H9 (cell line): ENCODE measurements around the gene CFDP1. TPM values are rescaled to one million over a fixed set of nuclear protein-coding genes. Genes with fewer than 3 reads are reported as not detected.

ENCODE experiments used
- DNase-seq: peaks from one replicate; pipeline ENCODE4 v3.0.0-alpha.2; 2017
- H2AFZ ChIP-seq: one replicate; pipeline ENCODE4 v1.6.1; 2013; ENCODE audit warnings: mild to moderate bottlenecking, low read length, control low read depth, moderate library complexity
- H2AK5ac ChIP-seq: 2 replicates; pipeline ENCODE4 v1.6.1; 2013; ENCODE audit warnings: low read length, control low read depth, mixed read lengths; ENCODE audit not compliant: insufficient read length
- H2BK120ac ChIP-seq: one replicate; pipeline ENCODE4 v1.6.1; 2013; ENCODE audit warnings: low read depth, mild to moderate bottlenecking, low read length, control low read depth, inconsistent platforms; ENCODE audit not compliant: poor library complexity, severe bottlenecking
- H2BK12ac ChIP-seq: 2 replicates; pipeline ENCODE4 v1.6.1; 2013; ENCODE audit warnings: low read length, control low read depth, mixed read lengths, low read depth; ENCODE audit not compliant: insufficient read length
- H2BK15ac ChIP-seq: 2 replicates; pipeline ENCODE4 v1.6.1; 2013; ENCODE audit warnings: low read depth, low read length, control low read depth
- H2BK20ac ChIP-seq: one replicate; pipeline ENCODE4 v1.6.1; 2013; ENCODE audit warnings: low read depth, mild to moderate bottlenecking, low read length, control low read depth, inconsistent platforms; ENCODE audit not compliant: poor library complexity, severe bottlenecking
- H2BK5ac ChIP-seq: 2 replicates; pipeline ENCODE4 v1.6.1; 2013; ENCODE audit warnings: low read length, control low read depth, mixed read lengths; ENCODE audit not compliant: insufficient read length
- H3K14ac ChIP-seq: 2 replicates; pipeline ENCODE4 v1.6.1; 2013; ENCODE audit warnings: low read length, control low read depth; ENCODE audit not compliant: insufficient read depth
- H3K18ac ChIP-seq: 2 replicates; pipeline ENCODE4 v1.6.1; 2013; ENCODE audit warnings: low read depth, mild to moderate bottlenecking, mixed read lengths, low read length, control low read depth; ENCODE audit not compliant: insufficient read length
- H3K23ac ChIP-seq: 2 replicates; pipeline ENCODE4 v1.6.1; 2013; ENCODE audit warnings: low read length, control low read depth, mixed read lengths, low read depth; ENCODE audit not compliant: insufficient read length
- H3K23me2 ChIP-seq: 2 replicates; pipeline ENCODE4 v1.6.1; 2013; ENCODE audit warnings: low read depth, mild to moderate bottlenecking, mixed read lengths, low read length, control low read depth; ENCODE audit not compliant: insufficient read length, poor library complexity, severe bottlenecking
- H3K27ac ChIP-seq: 2 replicates; pipeline ENCODE4 v1.5.1; 2013; ENCODE audit warnings: low read length, control low read depth, mixed read lengths, low read depth; ENCODE audit not compliant: insufficient read length
- H3K27me3 ChIP-seq: 2 replicates; pipeline ENCODE4 v1.6.1; 2013; ENCODE audit warnings: low read length, control low read depth, inconsistent platforms; ENCODE audit not compliant: insufficient read depth
- H3K4ac ChIP-seq: 2 replicates; pipeline ENCODE4 v1.6.1; 2013; ENCODE audit warnings: low read depth, mild to moderate bottlenecking, control low read depth, inconsistent platforms, low read length, moderate library complexity
- H3K4me1 ChIP-seq: 2 replicates; pipeline ENCODE4 v1.6.1; 2013; ENCODE audit warnings: low read length, control low read depth, inconsistent platforms; ENCODE audit not compliant: insufficient read depth
- H3K4me2 ChIP-seq: 2 replicates; pipeline ENCODE4 v1.6.1; 2013; ENCODE audit warnings: low read length, control low read depth, mixed read lengths; ENCODE audit not compliant: insufficient read length, insufficient read depth
- H3K56ac ChIP-seq: 2 replicates; pipeline ENCODE4 v1.6.1; 2013; ENCODE audit warnings: low read depth, mild to moderate bottlenecking, mixed read lengths, low read length, control low read depth; ENCODE audit not compliant: insufficient read length
- H3K79me1 ChIP-seq: 2 replicates; pipeline ENCODE4 v1.6.1; 2013; ENCODE audit warnings: low read depth, mild to moderate bottlenecking, moderate library complexity, low read length, control low read depth, inconsistent platforms; ENCODE audit not compliant: insufficient read depth, poor library complexity, severe bottlenecking
- H3K79me2 ChIP-seq: 2 replicates; pipeline ENCODE4 v1.6.1; 2013; ENCODE audit warnings: low read length, control low read depth, inconsistent platforms; ENCODE audit not compliant: insufficient read depth
- H3K9ac ChIP-seq: 2 replicates; pipeline ENCODE4 v1.6.1; 2013; ENCODE audit warnings: low read length, control low read depth, mixed read lengths; ENCODE audit not compliant: insufficient read length; ENCODE audit errors: extremely low read depth
- H3K9me3 ChIP-seq: one replicate; pipeline ENCODE4 v1.6.1; 2013; ENCODE audit warnings: low read depth, low read length, inconsistent platforms; ENCODE audit not compliant: control insufficient read depth
- H3T11ph ChIP-seq: one replicate; pipeline ENCODE4 v1.6.1; 2013; ENCODE audit warnings: mild to moderate bottlenecking, low read length, control low read depth, inconsistent platforms
- H4K20me1 ChIP-seq: one replicate; pipeline ENCODE4 v1.6.1; 2013; ENCODE audit not compliant: control insufficient read depth, insufficient read length, insufficient read depth
- H4K5ac ChIP-seq: 2 replicates; pipeline ENCODE4 v1.6.1; 2013; ENCODE audit warnings: low read depth, mild to moderate bottlenecking, mixed read lengths, low read length, control low read depth; ENCODE audit not compliant: insufficient read length
- H4K8ac ChIP-seq: replicated peaks from 2 replicates; pipeline ENCODE4 v1.6.1; 2013; ENCODE audit warnings: low read length, control low read depth, mixed read lengths, low read depth; ENCODE audit not compliant: insufficient read length
- H4K91ac ChIP-seq: 2 replicates; pipeline ENCODE4 v1.6.1; 2013; ENCODE audit warnings: low read depth, mild to moderate bottlenecking, moderate library complexity, mixed read lengths, low read length, control low read depth; ENCODE audit not compliant: insufficient read length
- H3K27ac Mint-ChIP-seq, 3 experiments: 2 replicates in 2 of 3; 3 replicates in 1 of 3; pipeline ENCODE4 v1.8.0; 2020 to 2021; ENCODE audit warnings: mixed read lengths in 3 of 3, mild to moderate bottlenecking in 1 of 3, moderate library complexity in 1 of 3
- H3K27me3 Mint-ChIP-seq: 2 replicates; pipeline ENCODE4 v1.8.0; 2021; ENCODE audit warnings: low read depth, mild to moderate bottlenecking, moderate library complexity, mixed read lengths
- H3K36me3 Mint-ChIP-seq, 3 experiments: 2 replicates in 2 of 3; 3 replicates in 1 of 3; pipeline ENCODE4 v1.8.0; 2020 to 2021; ENCODE audit warnings: low read depth in 3 of 3, mixed read lengths in 3 of 3; ENCODE audit not compliant: insufficient read depth in 1 of 3
- H3K4me1 Mint-ChIP-seq, 2 experiments: 2 replicates each; pipeline ENCODE4 v1.8.0; 2020; ENCODE audit warnings: mixed read lengths in 2 of 2
- H3K4me3 Mint-ChIP-seq, 2 experiments: 2 replicates in 1 of 2; 3 replicates in 1 of 2; pipeline ENCODE4 v1.8.0; 2020 to 2021; ENCODE audit warnings: mild to moderate bottlenecking in 2 of 2, mixed read lengths in 2 of 2, moderate library complexity in 1 of 2
- H3K9me3 Mint-ChIP-seq, 2 experiments: 2 replicates in 1 of 2; 3 replicates in 1 of 2; pipeline ENCODE4 v1.8.0; 2020; ENCODE audit warnings: mild to moderate bottlenecking in 2 of 2, mixed read lengths in 2 of 2, moderate library complexity in 1 of 2
- CTCF ChIP-seq: fragments of 200-600 bp; sonication (generic); conservative IDR thresholded peaks from 3 replicates; pipeline ENCODE4 v1.8.0; 2021; ENCODE audit warnings: antibody characterized with exemption, mild to moderate bottlenecking
- WGBS: extraction: QIAGEN DNeasy Blood & Tissue Kit; methylation state at CpG from one replicate; pipeline ENCODE4 v1.1.7; 2013; ENCODE audit warnings: missing lambda C conversion rate, low lambda C conversion rate, mixed read lengths; ENCODE audit not compliant: insufficient read length; ENCODE audit errors: extremely low coverage; 5-methylcytosine and 5-hydroxymethylcytosine counted together
- total RNA-seq: library from RNA; stranded (reverse); gene quantifications from 2 replicates; pipeline ENCODE4 v1.2.1, GENCODE V29; 2021

Gene CFDP1
- total RNA-seq, 1 experiment from 2014 or later, result 89.2 TPM

GRCh38 chr16:75307506-75307905 is 125.8 kb downstream of the CFDP1 start:
- no peaks in the 10 kb centered on the region for H3K27me3 Mint-ChIP-seq
- Histone ChIP-seq H4K20me1 (no peaks in the 10 kb centered on the region), H3K14ac (no peak overlapping the region), H3K79me1 (no peaks in the 10 kb centered on the region), H3K9ac (no peak overlapping the region), H3K27me3 (no peaks in the 10 kb centered on the region), H2BK20ac (no peak overlapping the region), H3K4me2 (no peak overlapping the region), H3K27ac (no peak overlapping the region), H4K8ac (no peak overlapping the region), H4K91ac (no peak overlapping the region), H4K5ac (no peak overlapping the region), H2AFZ (no peak overlapping the region), H3K9me3 (no peaks in the 10 kb centered on the region), H2BK12ac (no peak overlapping the region), H2BK5ac (no peak overlapping the region), H3K79me2 (no peaks in the 10 kb centered on the region), H3K4me1 (no peaks in the 10 kb centered on the region), H3K18ac (no peak overlapping the region), H3T11ph (no peak overlapping the region), H2AK5ac (no peak overlapping the region), H2BK15ac (no peak overlapping the region), H3K23ac (no peak overlapping the region), H3K4ac (no peak overlapping the region), H3K23me2 (no peaks in the 10 kb centered on the region), H2BK120ac (no peak overlapping the region), H3K56ac (no peak overlapping the region)
- peaks cover 6 to 28% (median 21%) of the 10 kb centered on the region in 3 experiments for H3K36me3 Mint-ChIP-seq
- H3K9me3 Mint-ChIP-seq, result no peaks in the 10 kb centered on the region
- DNase-seq, result no peak
- no peak overlapping the region for H3K4me3 Mint-ChIP-seq
- no CpG with 5 or more reads among the region's 3 CpGs for WGBS
- no peak for TF ChIP-seq CTCF
- peaks cover 4 to 9% of the 10 kb centered on the region in 2 experiments; a peak in 2 of 4 replicates for H3K4me1 Mint-ChIP-seq
- H3K27ac Mint-ChIP-seq, result no peak overlapping the region; a peak in 1 of 7 replicates
